ENCODE results near the gene ATP6V0D1.
A peak's percentile ranks its signal among the peaks of the same experiment; 100 is the strongest.

The ATP6V0D1 gene

GRCh38 chr16:67457611-67458010, 23.3 kb downstream of the ATP6V0D1 start:
- no peak overlapping the region for H3K4me3 ChIP-seq (ENCODE audit: control insufficient read depth, low read depth, low read length)
- DNase-seq (ENCODE audit: low read depth): no peak
- TF ChIP-seq CTCF (conservative IDR thresholded peaks at IDR 0.05; ENCODE audit: control insufficient read depth, insufficient read depth, low read depth, low read length): no peak

- peak; percentile 71 for TF ChIP-seq CTCF (conservative IDR thresholded peaks at IDR 0.05; ENCODE audit: control insufficient read depth, insufficient read depth, low read depth, low read length)
- peak; percentile 75 for DNase-seq (ENCODE audit: low read depth)
- H3K4me3 ChIP-seq (ENCODE audit: control insufficient read depth, low read depth, low read length): no peak overlapping the region
Observed at GRCh38 chr16:67456391-67457081, 24.4 kb downstream of the ATP6V0D1 start.

GRCh38 chr16:67454852-67455251, 26.1 kb downstream of the ATP6V0D1 start:
- TF ChIP-seq CTCF (conservative IDR thresholded peaks at IDR 0.05; ENCODE audit: control insufficient read depth, insufficient read depth, low read depth, low read length): no peak
- no peak overlapping the region for H3K4me3 ChIP-seq (ENCODE audit: control insufficient read depth, low read depth, low read length)
- no peak for DNase-seq (ENCODE audit: low read depth)

GRCh38 chr16:67454104-67454503, 26.9 kb downstream of the ATP6V0D1 start:
- TF ChIP-seq CTCF (conservative IDR thresholded peaks at IDR 0.05; ENCODE audit: control insufficient read depth, insufficient read depth, low read depth, low read length): no peak
- no peak overlapping the region for H3K4me3 ChIP-seq (ENCODE audit: control insufficient read depth, low read depth, low read length)
- DNase-seq (ENCODE audit: low read depth): no peak

GRCh38 chr16:67451704-67452435, 29.1 kb downstream of the ATP6V0D1 start:
- no peak for TF ChIP-seq CTCF (conservative IDR thresholded peaks at IDR 0.05; ENCODE audit: control insufficient read depth, insufficient read depth, low read depth, low read length)
- no peak overlapping the region for H3K4me3 ChIP-seq (ENCODE audit: control insufficient read depth, low read depth, low read length)
- DNase-seq (ENCODE audit: low read depth): no peak

- TF ChIP-seq CTCF (conservative IDR thresholded peaks at IDR 0.05; ENCODE audit: control insufficient read depth, insufficient read depth, low read depth, low read length): no peak
- H3K4me3 ChIP-seq (ENCODE audit: control insufficient read depth, low read depth, low read length): no peak overlapping the region
- DNase-seq (ENCODE audit: low read depth): no peak
Observed at GRCh38 chr16:67451061-67451703, 29.8 kb downstream of the ATP6V0D1 start.
